GM18499 (cell line): ENCODE data around the gene TNIP1.

Source experiments
- ATAC-seq: cut with Tn5 transposase; IDR thresholded peaks from one replicate; pipeline ENCODE4 v1.9.1; 2021; ENCODE audit warnings: moderate number of reproducible peaks; ENCODE audit not compliant: insufficient read depth, unreplicated experiment

Gene TNIP1

DNA sequence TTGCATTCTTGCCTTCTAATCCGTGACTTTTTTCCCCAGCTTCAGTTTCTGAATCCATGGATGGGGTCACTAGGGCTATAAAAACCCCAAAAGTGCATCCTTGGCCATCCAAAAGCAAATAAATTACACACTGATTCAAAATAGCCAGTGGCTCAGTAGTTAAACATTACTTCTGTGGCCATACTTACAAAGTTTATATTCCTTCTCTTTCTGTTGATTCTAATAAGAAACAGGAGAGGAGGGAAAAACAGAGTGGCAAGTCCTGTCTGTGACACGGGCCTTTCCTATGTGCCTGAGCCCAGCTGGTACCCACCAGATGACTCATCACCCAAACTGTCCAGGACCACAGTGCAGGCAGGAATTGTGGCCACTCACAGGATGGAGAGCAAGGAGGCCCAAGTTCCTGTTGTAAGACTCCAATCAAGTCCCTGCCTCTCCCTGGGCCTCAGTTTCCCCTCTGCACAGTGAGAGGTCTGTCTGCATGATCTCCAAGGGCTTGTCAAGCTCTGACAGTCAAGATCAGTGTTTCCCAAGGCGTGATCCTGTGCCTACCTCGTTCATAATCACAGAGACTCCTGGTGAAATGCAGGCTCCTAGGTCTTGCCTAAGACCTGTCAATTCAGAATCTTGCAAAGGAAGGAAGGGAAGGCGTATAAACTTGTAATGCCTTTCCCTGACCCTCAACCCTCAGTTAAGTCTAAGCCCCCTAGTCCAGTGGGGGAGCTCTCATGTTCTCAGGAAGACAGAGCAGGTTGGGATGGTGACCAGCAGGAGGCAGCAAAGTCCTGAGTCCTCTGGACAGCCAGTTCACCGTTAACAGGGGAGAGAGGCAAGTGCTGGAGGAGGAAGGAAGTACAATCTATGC is 29.5 kb downstream of the TNIP1 start:
- peak; percentile 71 for ATAC-seq

DNA sequence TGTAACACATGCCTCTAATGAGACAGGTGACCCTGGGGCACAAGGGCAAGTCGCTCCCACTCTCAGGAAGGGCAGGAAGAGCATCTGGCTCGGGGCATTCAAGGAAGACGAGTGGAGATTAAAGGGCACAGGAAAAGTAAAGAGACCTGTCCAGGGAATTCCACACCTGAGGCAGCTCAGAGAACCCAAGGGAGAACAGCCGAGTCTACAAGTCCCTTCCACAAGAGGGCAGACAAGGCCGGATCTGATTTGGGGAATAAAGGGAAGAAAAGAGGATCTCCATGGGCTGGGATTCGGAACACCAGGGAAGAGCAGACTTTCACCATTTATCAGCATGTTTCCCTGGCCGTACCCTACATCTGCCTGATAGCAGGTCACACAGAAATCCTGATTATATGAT is 32.3 kb downstream of the TNIP1 start:
- no peak for ATAC-seq

DNA sequence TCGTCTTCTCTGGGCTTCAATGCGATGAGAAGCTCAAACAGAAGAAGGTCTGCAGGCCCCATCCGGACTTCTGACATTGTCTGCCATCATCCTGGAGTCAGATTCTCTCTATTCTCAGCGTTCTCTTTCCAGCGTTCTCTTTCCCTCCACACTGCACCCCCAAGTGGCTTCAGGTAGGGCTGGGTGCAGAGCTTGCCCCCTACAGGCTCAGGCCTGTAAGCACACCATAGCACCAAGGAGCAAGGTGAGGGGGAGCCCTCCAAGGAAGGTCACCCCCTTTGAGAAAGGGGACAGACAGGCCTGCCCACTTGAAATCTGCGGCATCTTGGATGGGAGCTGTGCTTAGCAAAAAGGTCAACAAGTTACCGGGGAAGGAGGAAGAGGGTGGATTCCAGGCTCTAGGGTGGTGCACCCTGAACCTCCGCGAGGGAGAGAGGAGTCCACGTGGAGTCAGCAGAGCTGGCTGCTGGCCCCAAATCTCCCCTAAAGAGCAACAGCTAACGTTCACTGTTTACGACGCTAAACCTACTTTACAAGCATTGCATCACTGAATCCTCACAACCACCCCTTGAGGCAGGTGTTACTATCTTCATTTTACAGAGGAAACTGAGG is 32.9 kb downstream of the TNIP1 start:
- no peak for ATAC-seq

DNA sequence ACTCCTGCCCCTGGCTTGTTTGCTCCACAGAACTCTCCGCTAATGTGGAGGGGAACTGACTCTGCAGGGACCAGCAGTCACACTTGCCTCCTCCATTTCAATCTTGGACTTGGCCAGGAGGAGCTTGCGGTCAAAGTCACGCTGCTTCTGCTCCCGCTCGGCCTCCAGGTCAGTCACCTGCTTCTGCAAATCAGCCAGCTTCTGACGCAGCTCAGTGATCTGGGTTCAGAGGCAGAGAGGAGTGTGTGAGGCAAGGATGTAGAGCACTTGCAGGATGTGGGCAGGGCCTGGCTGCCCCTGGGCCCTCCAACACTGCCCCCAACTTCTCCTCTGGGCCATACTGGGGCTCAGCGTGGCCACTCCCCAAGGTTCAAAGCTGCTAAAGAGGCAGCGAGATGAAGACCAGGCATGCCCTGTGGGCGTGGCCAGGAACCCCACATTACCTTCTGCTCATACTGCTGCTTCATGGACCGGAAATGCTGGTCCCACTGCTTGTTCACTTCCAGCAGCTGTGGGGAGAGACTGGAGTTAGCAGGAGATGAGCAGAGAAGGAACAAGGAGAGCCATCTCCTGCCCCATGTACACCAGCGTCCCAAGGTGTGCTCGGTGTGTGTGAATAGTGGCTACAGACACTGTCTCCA is 38.3 kb downstream of the TNIP1 start:
- ATAC-seq = no peak

DNA sequence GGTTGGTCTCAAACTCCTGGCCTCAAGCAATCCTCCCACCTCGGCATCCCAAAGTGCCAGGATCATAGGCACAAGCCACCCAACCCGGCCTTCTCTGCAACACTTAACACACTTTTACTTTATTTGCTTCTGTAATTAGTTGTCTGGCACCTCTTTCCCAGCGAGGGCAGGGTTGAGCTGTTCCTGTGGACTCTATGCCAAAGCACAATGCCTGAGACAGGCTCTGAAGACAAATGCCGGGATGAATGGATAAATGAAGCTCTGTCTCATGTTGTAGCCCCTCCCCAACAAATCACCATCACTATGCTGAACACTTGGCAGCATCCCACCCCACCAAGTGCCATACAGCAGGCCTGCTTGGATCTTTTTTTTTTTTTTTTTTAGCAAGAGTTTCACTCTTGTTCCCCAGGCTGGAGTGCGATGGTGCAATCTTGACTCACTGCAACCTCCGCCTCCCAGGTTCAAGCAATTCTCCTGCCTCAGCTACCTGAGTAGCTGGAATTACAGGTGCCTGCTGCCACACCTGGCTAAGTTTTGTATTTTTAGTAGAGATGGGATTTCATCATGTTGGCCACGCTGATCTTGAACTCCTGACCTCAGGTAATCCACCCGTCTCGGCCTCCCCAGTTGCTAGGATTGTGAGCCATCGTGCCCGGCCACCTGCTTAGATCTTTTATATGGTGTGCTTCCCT is 39.1 kb downstream of the TNIP1 start:
- no peak for ATAC-seq

DNA sequence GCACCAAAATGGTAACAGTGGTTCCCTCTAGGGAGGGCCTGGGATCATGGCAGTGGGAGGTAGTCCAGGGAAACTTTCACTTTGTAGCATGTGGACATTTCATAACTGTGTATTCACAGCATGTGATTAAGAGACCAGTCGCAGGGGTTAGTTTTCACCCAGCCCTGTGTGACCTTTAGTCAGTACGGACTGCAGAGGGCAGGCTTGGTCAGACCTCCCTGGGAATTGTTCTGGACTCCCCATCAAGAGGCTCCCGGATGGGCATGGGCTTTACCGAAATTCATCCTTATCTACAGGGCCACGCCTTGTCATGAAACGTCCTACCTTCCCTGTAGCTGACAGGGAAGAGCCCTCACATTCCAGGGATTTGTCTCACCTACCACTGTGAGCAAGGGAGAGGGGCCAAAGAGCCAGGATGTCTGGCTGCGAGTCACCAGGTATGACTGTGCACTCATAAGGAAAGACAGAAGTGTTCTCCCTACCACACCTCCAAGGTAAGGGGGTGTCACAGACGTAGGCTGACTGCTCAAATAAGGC is 40.6 kb downstream of the TNIP1 start:
- ATAC-seq = no peak

DNA sequence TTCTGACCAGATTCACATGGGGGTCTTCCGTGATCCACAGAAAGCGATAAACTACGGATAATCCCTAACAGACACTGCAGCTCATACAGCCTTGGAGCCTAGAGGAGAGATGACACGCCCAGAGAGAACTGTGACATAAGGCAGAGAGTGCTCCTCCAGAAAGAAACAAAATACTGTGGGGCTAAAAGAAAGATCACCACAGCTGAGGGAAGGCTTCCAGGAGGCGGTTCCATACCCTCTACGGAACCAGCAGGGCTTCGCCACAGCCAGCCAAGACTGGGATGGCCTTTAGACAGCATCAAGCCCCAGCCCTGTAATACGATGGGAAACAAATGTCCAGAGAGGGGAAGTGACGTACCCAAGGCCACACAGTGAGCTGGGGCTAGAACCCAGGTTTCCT is 41.2 kb downstream of the TNIP1 start:
- ATAC-seq = no peak

DNA sequence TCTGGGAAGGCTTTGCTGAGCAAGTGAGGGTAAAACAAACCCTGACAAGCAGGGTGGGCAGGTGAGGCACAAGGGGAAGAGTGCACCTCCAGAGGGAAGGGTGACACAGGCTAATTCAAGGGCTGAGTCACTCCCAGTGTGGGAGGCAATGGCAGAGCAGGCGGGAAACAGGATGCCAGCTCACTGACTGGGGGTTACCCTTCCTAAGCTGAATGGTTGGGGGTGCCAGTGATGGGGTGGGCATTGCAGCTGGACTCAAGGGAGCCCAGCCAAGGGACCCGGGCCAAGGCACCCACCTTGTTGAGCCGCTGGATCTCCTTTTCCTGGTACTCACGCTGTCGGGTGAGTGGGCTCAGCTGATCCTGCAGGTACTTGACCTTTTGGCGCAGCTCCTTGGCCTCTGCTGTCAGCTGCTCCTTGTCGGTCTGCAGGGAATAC is 42.0 kb downstream of the TNIP1 start:
- no peak for ATAC-seq

DNA sequence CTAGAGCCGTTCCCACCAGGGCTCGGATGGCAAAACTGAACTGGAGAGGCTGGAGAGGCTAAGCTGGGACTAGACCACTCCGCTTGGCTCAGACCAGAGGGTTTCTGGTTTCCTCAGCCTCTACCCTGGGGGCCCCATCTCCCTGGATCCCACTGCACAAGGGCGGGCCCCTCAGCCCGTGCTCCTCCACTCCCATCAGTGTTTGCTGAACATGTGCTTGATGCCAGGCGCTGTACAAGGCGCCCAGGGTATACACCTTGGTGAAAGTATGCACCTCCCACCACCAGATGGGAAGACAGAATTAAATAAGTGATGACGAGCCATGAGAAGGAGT is 42.5 kb downstream of the TNIP1 start:
- no peak for ATAC-seq

DNA sequence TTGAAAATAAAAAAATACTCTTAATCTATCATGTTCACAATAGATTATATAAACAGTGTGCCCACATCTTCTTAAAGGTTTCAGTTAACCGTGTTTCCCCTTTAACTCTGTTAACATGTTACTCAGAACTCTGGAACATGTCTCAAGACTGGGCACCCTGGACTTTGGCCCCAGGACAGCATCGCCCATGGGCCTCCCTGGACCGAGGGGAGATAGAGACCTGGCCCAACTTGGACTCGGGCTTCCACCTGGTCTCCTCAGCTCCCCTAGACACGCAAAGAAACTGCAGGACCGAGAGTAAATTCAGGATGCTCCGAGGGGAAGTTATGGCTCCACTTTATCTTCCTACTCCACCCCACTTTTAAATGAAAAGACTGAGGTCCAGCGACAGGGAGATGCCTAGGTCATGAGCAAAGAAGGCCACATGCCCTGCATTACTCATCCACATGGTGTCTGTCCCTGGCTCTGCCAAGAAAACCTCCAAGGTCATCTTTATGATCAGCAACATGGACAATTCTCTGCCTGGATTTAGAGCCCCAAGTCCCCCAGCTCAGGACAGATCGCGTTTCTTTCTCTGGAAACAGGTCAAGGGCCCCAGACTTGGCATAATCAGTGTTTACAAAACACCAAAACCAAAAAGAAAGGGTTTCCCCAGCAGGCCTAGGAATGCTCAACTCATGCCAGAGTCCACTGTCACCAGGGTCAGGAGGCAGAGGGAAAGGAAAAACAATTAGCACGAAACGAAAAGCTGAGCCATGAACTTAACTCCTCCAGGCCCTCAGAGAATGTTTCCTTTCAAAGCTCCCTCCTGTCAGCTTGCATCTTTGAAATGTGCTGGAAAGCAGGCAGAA is 43.0 kb downstream of the TNIP1 start:
- no peak for ATAC-seq

DNA sequence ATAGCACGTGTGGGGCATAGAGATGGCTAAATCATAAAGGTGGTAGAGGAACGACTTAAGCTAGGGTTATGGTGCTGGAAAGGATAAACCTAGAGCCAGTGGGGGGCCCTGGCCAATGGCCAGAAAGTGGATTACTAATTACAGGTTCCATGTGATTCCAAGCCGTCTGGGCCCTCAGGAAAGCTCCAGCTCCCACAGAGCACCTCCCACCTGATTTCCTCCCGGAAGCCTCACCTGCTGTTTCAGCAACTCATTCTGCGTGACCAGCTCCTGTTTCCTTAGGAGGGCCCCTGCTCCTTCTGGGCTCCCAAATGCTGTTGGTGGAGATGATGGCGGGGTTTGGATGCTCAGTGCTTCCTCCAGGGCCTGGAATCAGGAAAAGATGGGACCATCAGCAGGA is 44.3 kb downstream of the TNIP1 start:
- ATAC-seq = no peak

DNA sequence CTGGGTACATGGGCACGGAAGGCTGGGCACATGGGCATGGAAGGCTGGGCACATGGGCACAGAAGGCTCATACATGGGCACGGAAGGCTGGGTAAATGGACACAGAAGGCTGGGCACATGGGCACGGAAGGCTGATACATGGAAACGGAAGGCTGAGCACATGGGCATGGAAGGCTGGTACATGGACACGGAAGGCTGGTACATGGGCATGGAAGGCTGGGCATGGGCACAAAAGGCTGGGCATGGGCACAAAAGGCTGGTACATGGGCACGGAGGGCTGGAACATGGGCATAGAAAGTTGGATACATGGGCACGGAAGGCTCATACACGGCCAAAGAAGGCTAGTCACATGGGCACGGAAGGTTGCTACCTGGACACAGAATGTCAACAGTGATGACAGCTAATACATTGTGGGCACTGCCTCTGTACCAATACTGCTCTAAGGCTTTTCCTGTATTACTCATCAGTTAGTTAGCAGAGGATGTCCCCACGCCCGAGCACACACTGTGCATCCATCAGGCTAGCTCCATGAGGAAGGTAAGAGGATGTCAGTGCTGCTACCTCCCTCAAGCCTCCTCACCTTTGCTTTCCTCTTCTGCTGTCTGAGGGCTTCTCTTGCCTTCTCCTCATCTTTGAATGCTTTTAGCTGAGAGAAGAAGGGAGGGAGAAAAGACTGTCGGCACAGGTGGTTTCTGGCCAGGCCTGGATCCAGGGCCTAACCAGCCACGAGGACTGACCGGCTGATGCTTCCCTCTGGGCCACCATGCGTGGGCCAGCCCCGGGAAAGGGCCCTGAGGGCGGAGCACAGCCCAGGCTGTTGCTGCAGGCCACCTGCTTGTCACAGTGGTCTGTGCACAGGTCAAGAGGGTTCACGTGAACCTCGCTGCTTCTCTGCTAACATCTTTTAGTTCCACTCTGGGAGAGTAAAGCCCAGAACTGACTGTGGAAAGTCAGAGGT is 46.1 kb downstream of the TNIP1 start:
- no peak for ATAC-seq

DNA sequence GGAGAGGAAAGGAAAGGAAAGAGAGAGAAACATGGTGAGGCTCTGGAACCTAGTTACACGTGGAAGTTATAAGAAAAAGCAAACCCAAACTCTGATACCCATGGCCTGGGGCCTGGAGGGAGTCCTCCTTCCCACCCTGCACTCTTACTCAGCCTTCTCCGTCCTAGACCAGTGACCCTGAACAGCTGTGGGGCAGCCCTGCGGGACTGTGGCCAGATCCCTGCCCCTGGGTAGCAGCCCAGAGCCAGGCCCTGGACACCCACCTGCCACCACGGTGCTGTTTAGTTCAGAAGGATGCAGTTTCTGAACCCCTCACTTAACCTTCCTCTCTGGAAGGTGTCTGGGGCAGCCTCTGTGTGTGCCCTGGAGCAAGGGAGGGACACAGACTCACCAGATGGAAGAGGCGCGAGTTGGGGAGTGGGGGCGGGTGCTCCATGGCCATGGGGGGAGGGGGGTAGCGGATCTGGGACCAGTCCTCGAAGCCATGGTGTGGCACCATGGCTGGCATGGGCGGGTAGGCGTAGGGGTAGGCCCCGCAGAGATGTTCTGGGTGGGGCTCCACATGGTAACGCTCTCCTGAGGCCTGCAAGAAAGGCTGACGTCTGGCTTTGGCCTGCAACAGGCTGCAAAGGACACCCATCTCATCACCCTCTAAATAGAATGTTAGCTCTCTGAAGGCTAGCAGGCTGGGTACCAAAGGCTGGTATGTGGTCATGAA is 47.5 kb downstream of the TNIP1 start:
- ATAC-seq = no peak

DNA sequence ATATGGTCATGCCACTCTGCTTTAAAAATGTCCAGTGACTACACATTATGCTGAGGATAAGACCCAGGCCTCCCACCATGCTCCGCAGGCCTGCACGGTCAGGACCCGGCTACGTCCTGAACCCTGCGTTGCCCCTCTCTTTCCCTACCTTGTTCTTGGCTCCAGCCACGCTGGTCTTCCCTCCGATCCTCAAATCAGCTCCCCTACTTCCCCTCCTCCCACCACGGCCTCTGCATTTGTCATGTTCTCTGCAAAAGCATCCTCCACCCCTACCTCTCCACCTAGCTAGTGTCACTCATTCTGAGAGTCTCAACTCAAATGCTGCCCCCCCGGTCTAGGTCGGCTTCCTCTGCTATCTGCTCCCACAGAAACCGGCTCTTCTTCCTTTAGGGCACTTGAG is 49.3 kb downstream of the TNIP1 start:
- no peak for ATAC-seq

DNA sequence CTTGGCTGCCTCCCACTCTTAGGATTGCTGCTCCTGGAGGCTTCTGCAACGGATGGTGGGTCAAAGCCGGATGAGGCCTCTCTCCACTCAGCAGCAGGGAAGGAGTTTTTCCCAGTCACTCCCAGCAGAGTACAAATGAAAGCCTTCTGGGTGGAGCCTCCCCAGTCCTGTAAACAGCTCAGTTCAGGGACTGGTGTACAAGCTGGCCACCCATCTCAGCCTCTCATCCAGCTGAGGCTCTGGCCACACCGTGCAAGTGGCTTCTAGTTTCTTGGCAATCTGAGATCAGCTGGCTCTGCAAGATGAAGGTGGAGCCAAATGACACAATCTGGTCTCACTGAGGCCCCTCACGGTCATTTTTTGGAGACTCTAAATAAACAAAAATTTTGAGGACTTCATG is 50.5 kb downstream of the TNIP1 start:
- no peak for ATAC-seq

DNA sequence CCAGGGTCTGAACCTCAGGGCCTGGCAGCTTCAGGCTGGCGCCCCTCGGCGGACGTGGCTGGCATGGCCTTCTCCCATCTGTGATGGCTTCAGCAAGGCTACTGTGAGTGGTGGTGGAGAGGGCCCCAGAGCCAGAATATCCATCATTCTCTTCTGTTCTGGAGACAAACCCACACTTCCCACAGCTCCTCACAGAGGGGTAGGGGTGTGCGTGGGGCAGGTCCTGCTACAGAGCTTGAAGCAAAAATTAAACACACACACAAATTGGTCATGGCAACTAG is 50.8 kb downstream of the TNIP1 start:
- ATAC-seq = no peak

DNA sequence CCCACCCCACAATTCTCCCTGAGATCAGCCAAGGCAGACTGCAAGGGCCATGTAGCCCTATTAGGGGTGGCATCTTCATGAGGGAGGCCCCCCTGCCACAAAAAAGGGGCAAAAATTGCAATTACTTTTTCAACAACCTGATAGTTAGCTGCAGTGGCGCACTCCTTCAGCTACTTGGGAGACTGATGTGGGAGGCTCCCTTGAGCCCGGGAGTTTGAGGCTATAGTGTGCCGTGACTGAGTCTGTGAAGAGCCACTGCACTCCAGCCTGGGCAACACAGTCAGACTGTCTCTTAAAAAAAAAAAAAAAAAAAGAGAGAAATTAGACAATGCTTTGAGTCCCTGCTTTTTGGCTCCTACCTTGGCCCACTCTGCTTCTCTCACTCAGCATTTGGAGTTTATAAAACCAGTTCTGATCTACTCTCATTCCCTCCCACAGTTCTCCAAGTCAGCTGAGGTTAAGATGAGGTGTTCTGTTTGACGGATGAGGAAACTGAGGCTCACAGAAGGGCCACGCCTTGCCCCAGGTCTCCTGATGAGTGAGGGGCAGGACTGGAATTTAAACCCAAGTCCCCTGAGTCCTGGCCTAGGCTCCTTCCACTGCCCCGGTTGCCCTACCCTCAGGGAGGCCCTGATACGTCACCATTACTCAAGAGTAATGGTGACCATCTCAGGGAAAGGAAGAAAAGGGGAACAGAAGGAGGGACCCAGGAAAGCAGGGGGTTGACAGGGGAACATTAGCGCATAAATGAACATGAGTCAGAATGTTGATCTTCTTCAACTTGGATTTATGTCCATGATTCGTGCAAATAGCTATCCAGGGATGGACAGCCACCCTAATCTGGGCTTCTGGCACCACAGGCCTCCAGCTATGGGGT is 51.4 kb downstream of the TNIP1 start:
- no peak for ATAC-seq
